Suprapubic skin (tissue), 3 donors: ENCODE measurements around the gene WDR46.

ENCODE experiments used
- CTCF ChIP-seq, 2 donors: fragments of 200-600 bp in 1 of 2; fragments of 450-650 bp in 1 of 2; sonication (generic) in 1 of 2; IDR thresholded peaks; one replicate each; pipeline ENCODE4 v1.5.1; 2016 to 2019; ENCODE audit warnings: antibody characterized with exemption in 2 of 2, mild to moderate bottlenecking in 1 of 2, moderate library complexity in 1 of 2
- EP300 ChIP-seq: sonication (generic); formaldehyde crosslinking; IDR thresholded peaks from one replicate; pipeline ENCODE4 v1.6.1; 2017; ENCODE audit warnings: antibody characterized with exemption

- TF ChIP-seq CTCF (IDR thresholded peaks at IDR 0.05) (no peak), EP300 (no peak)
These were observed 15.2 kb upstream of the WDR46 start for GRCh38 chr6:33304216-33304615.
